GM21717 (cell line): Measurements from ENCODE around the gene TOMM70.
"Not testable (repeated sequence)": the region's sequence is repeated elsewhere in the genome, so short reads cannot be mapped to it uniquely, and the experiment has no call there.

Experiments
- ATAC-seq: cut with Tn5 transposase; IDR thresholded peaks from one replicate; pipeline ENCODE4 v1.9.1; 2021; ENCODE audit warnings: mild to moderate bottlenecking, moderate library complexity; ENCODE audit not compliant: unreplicated experiment

The TOMM70 gene

DNA sequence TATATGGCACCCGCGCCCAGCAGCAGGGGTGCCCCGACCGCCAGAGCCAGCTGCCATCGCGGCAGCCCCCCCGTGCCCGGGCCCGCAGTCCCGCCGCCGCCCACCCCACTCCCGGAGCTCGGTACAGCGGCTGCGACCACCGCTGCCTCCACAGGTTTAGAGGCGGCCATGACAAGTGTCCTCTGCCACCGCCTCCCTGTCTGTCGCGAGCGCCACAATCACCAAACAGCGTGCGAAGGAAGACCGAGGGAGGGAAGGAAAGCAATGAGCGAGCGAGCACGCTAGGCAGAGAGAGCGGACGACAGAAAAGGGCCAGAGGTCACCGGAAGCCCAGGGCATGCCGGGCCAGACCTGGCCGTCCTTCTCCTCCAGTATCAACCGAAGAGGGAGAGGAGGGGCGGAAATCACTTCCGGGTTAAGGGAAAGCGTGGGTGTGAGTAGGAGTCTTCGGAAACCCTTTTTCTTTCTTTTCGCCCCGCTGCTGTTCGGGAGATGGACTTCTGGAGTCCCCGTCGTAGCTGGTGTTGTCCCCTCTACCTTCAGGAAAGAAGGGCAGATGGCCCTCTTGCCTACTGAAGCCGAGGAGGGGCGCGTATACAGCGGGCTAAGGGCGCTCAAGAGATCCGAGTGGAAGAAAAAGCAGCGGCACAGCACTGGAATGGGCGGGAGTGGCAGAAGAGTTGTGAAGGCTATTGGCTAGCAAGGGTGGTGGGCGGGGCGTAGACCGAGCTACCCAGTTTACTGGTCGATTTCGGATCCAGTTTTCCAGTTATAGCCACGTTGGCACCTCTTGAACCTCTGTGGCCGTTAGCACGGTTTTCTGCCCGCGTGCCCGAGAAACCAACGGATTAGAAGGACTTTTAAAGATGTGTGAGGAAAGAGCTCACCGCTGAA lies at the start of gene TOMM70, which contains the start of gene LNP1:
TSS of gene TOMM70 (minus strand) at position 310 of the 894 bp plus-strand sequence. CDS start at position 170, 140 bp downstream.
TSS of gene LNP1 (plus strand) at position 760 of the 894 bp plus-strand sequence. CDS start 28,191 bp downstream, outside the sequence.
- ATAC-seq = peak; percentile 92

DNA sequence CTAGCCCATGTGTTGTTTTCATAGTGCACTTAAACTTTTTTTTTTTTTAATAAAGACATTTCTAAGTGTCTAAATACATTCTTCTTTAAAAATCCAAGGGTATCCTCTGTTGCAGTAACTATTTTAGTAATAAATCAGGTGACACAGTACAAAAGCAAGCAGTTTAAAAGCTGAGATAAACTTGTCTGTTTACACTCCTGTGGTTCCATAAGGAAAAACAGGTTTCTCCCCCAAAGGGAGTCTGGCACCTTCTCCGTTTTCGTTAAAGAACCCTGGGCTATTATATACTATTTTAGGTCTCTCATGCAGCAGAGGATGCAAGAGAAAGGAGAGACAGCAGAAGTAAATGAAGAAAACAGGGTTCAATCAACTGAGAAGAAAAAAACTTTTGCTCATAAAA lies 48.3 kb upstream of the TOMM70 start:
- ATAC-seq = no peak

DNA sequence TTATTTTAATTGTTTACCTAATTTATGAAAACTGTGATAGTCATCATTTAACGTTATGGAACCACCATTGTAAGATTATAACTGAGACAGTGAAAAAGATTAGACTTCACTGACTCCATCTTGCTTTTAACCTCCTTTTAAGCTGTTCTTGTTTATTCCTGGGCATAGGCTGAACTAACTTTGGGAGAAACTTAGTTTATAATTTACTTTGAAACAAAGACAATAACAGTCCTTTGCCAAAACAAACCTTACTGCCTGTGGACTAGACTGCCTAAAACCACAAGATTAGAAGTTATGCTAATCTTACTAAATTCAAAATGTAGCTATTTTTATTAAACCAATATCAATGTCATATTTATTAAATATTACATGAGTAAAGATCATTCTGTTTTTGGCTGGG lies 47.2 kb upstream of the TOMM70 start:
- no peak for ATAC-seq

DNA sequence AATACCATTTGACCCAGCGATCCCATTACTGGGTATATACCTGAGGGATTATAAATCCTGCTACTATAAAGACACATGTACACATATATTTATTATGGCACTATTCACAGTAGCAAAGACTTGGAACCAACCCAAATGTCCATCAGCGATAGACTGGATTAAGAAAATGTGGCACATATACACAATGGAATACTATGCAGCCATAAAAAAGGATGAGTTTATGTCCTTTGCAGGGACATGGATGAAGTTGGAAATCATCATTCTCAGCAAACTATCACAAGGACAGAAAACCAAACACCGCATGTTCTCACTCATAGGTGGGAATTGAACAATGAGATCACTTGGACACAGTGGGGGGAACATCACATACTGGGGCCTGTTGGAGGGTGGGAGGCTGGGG lies 46.2 kb upstream of the TOMM70 start:
- ATAC-seq = not testable (repeated sequence)

DNA sequence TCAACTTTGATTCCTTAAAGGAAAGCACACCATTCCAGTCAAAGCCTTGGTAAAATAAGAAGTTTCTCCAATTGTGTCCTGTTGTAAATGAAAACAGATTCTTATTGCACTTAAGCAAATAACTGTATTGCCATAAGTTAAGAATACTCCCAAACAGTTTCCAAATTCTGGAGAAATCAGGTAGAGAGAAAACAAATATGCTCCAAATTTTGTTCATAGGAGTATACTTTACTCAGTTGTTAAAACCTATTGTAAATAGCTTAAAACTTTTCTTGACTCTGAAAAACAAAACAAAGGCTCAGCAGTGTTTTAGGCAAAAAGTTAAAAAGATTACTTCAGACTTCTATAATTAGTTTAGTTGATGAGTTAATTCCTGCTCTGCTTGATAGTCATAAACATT lies 42.8 kb upstream of the TOMM70 start:
- ATAC-seq = no peak

DNA sequence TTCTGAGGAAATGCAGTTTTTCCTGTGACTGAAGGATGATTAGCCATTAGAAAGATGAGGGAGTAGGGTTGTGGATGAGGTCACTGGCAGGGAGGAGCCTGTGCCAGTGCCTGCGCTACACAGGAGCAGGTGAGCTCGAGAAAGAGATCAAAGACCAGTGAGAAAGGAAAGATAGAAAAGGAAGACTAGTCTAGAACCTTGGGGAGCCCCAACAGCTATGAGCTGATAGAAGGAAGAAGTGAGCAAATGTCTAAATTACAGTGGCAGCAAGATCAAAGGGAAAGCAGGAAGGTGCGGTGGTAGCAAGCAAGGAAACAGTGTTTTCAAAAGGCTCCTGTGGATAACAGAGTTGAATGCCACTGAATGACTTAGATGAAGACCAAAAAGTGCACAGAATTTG lies 40.0 kb upstream of the TOMM70 start:
- no peak for ATAC-seq

DNA sequence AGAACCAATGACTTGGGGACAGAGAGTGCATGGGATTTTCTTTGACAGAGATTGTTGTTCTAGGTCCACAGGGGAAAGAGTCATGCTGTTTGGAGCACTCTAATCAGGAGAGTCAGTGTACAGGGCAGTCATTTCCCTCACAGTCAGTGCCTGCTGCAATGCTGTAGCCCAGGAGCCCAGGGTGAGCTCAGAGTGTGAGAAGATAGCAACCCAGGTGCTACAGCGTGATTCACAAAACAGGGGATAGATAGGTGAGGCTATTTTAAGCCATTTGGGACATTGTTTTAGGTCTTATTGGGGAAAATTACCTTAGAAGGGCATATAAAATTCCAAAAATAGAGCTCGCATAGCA lies 37.7 kb upstream of the TOMM70 start:
- ATAC-seq = no peak

DNA sequence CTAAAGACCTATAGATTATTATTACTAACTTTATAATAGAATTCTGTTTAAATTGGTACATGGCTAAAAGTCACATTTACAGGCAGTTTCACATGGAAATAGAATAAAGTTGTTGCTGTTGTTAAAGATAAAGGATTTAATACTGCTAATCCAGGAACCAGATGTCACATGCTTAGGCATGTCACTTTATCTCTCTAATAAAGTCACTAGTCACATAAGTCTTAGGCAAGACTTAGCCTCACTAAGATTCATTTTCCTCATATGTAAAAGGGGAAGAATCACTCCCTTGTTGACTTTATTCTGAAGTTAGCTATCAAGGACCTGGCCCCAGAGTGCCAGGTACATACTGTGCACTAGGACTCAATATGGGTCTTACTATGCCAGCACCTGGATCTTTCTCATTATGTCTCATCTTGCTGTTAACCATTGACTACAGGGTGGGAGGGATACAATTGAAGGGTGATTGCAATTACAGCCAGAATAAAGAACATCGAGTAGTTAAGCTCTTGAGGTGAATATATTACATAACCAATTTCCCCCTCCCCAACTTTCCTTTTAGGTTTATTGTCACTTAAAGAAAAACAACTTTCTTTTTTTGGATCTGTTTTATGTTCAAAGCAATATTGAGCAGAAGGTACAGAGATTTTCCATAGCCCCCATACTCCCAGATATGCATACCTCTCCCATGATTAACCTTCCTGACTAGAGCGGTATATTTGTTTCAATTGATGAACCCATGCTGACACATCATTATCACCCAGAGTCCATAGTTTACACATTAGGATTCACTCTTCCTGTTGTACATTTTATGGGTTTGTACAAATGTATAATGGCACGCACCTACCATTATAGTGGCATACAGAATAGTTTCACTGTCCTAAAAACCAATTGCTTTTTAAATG lies 37.1 kb upstream of the TOMM70 start:
- ATAC-seq = no peak

DNA sequence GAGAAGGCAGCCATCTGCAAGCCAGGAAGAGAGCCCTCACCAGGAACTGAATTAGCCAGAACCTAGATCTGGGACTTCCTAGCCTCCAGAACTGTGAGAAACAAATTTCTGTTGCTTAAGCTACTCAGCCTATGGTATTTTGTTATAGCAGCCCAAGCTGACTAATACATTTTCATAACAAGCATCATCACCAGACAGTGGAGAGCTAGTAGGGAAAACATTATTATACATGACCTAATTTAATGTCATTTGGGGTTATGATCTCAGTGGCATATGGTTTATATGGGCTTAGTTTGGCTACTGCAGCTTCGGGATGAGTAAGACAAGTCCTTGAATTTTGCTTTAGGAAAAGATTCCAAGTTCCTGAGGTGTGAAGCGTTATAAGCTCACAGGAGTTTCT lies 36.1 kb upstream of the TOMM70 start:
- no peak for ATAC-seq

DNA sequence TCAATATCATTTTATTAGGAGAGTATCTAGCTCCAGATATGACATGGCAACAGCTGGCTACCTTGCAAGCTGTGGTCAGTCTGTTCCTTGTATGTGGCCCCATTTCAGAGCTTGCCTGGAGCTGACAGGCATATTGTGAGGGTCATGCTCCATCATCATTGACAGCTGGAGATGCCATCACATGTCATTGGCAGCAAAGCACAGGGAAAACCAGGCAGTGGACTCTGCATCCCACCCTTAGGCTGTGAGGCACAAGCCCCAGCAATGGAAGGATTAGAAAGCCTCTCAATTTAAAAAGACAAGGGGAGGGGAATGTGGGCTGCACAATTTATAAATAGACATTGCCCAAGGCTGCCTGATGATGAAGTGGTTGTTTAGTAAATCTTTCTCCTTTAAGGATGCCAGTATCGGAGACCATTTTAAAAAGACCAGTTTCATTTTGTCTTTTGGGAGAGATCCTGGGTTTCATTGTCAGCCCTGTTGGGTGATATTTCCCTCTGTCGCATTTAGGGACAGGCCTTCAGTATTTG lies 28.4 kb upstream of the TOMM70 start:
- ATAC-seq = no peak

DNA sequence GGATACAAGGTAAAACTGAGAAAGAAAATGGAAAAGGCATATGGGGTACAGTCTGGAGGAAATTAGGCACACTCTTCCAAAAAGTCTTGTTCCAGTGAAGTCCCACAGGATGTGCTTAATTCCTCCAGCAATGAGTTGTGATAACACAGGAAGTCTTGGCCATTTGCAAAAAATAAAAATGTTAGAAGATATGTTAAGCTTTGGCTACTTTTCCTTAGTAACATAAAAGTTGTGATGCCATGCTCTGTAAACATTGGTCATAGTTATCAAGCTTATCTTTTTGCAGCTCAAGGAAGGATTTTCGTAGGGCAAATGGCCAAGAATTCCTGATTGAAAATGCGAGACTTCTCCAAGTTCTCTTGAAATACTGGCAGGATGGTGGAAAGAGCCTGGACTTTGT lies 26.8 kb upstream of the TOMM70 start:
- no peak for ATAC-seq

DNA sequence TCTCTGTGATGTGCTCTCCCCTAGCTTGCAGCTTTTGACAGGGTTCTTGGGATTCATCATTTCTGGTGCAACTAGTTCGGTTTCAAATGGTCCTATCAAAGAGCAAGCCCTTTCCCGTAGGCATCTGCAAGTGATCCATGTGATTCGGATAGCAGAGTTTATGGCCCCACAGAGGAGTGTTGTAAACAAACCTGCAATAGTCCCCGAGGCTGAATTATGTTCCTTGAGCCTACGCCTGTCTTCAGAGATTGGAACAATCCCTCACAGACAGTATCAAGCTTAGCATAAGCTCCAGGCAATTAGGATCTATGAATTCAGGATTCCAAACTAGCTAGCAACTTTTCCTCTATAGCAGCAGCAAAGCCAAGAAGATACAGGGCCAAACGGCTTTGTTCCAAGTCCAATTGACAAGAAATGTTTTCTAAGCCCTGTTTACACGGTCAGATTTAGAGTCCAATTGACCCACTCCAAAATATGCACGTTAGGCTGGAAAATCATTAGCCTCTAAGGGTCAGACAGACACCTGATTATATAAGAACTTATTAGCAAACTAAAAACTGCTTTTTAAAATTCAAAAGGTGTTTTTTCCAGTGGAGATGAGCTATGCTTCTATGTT lies 25.3 kb upstream of the TOMM70 start:
- no peak for ATAC-seq

DNA sequence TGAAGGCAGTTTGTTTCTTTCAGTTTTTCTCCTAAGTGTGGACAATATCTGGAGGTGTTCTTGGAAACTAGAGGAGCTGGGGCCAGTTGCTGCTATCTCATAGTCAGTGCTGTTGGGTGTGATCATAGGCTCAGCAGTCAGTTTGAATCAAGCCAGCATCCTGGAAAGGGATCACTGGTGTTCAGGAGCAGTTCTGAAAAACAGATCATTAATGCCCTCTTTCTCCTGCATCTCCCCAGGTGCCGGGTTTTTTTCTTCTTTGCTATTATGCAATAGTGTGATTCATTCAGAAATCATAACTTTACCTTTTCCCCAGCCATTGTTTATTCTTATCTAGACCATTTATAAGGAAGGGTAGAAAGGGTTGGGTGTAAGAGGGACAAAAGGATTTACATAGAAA lies 24.4 kb upstream of the TOMM70 start:
- no peak for ATAC-seq

DNA sequence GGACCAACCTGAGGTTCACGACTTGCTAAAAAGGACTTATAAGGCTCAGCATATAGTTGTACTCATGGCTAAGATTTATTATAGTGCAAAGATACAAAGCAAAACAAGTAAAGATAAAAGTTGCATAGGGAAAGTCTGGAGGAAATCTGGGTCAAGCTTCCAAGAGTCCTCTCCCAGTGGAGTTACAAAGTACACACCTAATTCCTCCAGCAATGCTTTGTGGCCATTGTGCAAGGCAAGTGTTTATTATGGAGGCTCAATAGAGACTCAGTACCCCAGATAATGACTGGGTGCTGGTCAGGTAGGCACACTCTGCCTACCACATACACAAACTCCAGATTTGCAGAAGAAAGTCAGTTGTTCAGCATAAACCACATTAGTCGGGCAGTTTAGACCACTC lies 23.4 kb upstream of the TOMM70 start:
- no peak for ATAC-seq

DNA sequence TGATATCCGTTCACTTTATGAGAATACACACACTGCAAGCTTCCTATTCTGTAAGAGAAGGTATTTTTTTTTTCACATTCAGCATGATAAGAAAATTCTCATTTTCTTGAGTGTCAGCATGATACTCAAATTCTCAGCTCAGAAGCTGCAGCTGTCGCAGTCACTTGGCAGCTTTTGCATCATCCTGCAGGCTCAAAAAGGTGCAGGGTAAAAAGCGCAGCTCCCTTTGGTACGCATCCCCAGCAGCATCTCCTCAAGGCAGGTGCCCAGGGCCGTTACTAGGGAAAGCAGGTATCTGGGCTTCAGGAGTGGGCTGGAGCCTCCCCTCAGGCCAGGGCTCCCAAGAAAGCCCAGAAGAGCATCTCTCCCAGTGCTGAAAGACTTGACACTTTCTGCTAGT lies 22.7 kb upstream of the TOMM70 start:
- ATAC-seq = no peak

DNA sequence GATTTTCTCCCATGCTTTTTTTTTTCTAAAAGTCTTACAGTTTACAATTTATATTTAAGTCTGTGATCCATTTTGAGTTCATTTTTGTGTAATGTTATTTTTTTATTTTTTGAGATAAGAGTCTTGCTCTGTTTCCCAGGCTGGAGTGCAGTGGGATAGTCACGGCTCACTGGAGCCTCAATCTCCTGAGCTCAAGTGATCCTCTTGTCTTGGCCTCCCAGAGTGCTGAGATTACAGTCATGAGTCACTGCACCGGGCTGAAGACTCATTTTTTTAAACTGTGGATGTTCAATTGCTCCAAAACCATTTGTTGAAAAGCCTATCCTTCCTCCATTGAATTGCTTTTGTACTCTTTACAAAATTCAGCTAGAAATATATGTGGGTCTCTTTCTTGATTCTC lies 20.0 kb upstream of the TOMM70 start:
- no peak for ATAC-seq

DNA sequence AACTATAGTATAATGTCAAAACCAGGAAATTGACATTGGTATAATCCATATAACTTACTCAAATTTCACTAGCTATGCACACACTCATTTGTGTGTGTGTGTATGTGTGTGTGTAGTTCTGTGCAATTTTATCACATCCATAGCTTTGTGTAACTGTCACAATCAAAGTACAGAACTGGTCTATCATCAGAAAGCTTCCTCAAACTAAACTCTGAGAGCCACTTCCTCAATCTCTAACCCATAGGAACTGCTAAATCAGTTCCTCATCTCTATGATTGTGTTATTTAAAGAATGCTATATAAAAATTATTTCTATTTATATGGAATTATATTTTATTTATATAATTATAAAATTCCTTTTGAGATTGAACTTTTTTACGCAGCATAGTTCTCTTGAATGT lies 18.5 kb upstream of the TOMM70 start:
- no peak for ATAC-seq

DNA sequence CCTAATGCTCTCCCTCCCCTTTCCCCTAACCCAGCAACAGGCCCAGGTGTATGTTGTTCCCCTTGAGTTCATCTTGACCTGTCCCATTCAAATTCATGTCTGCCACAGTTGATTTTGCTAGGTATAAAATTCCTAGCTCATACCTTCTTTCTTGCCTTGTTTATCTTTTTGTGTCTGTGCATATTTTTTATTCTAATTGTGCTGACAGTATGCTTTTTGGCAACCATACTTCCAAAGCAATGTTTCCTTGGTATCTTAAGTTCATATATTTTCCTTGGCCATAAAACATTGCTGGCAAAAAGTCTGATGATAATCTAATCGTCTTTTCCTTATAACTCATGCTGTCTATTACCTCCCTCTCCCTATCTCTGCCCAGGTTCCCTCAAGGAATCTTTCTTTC lies 16.0 kb upstream of the TOMM70 start:
- ATAC-seq = no peak

DNA sequence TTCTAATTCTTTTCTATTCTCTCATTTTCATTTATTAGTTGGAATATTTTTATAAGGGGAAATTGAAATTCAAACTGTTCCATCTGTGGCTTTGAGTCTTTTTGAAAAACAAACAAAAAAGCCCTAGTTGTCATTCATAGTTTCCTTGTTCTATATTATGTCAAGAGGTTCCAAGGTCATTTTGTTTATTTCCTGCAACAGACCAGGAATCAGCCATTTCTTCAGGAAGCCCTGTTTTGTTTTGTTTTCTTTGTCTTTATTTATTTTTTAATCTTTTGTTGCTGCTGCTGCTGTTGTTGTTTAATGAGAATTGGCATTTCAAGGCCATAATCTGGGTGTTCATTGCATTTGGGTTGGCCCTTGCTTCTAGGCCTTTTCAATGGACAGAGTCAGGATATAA lies 15.3 kb upstream of the TOMM70 start:
- ATAC-seq = no peak

DNA sequence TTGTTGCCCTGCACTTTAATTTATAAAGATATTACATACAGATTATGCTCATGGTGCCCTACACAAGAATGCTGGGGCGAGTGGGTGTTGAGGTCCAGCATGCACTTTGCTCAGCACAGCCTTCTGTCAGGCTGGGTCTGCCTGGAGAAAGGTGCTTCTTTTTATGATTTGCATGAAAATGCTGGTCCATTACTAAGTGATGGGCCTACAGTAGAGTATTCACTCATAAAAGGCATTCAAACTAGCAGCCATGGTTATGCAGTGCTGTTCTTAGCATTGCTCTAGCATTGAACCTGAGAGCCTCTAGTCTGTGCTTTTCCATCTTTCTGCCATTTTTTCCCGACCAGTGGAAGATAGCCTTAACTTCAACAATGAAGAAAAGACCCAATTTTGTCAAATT lies 12.7 kb upstream of the TOMM70 start:
- ATAC-seq = no peak

DNA sequence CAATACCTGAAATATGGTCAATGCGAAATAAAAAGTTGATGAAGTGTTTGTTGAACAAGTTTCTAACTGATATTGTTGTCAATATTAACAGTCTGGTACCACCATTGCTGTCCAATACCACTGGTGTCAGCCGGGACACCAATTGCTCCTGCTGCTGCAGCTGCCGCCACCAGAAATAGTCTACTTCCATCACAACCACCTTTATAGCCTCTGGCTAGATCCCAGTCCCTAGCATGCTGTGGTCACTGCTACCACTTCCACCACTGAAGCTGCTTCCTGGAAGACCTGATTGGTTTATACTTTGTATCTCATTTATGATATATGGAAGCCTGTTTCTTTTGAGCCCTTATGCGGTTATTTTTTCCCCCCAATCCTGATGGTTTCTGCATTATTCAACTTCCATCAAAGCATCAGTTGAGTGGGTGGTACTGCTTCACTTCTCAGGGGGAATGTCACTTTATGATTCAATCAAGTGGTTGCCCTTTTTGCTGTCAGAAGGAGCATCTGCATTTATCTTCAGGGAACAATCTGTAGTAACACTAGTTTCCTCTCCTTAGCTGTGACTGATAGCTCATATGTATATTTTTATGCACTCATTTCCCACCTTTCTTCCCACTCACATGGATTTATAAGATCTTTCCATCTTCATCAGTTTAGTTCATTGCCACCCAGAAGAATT lies 12.2 kb upstream of the TOMM70 start:
- ATAC-seq = no peak
